Right atrium auricular region (tissue), 2 donors: Measurements from ENCODE around the gene MPV17L2. TPM values are rescaled to one million over a fixed set of nuclear protein-coding genes. Genes with fewer than 3 reads are reported as not detected.
"Not testable (repeated sequence)": the region's sequence is repeated elsewhere in the genome, so short reads cannot be mapped to it uniquely, and the experiment has no call there.

ENCODE experiments used
- DNase-seq: peaks from one replicate; pipeline ENCODE4 v3.0.0-alpha.2; 2019; ENCODE audit warnings: low spot score
- H3K27ac ChIP-seq, 2 donors: fragments of 200-600 bp; sonication (generic); 1 replicate in 1 of 2; 2 replicates in 1 of 2; pipeline ENCODE4 v1.5.1; 2016 to 2019
- H3K27me3 ChIP-seq, 2 donors: fragments of 200-600 bp; sonication (generic); one replicate each; pipeline versions ENCODE4 v1.5.1 to v1.6.0; 2017 to 2019
- H3K36me3 ChIP-seq: fragments of 200-600 bp; sonication (generic); one replicate; pipeline ENCODE4 v1.5.1; 2016
- H3K4me1 ChIP-seq, 2 donors: fragments of 200-600 bp; sonication (generic); one replicate each; pipeline versions ENCODE4 v1.5.1 to v1.6.0; 2017 to 2019
- H3K4me3 ChIP-seq, 2 donors: fragments of 200-600 bp; sonication (generic); 1 replicate in 1 of 2; 2 replicates in 1 of 2; pipeline ENCODE4 v1.5.1; 2017 to 2019; ENCODE audit warnings: mild to moderate bottlenecking in 1 of 2, moderate library complexity in 1 of 2
- H3K9me3 ChIP-seq, 2 donors: fragments of 200-600 bp; sonication (generic); one replicate each; pipeline ENCODE4 v1.5.1; 2019
- total RNA-seq, 2 donors: library from RNA; depleted of rRNA; stranded (reverse); fragments of >200 nt; gene quantifications; one replicate each; pipeline ENCODE4 v1.1.0, GENCODE V29; 2016
- TF ChIP-seq, protein P1 (sequence below), 2 donors: fragments of 200-600 bp; sonication (generic); IDR thresholded peaks; one replicate each; pipeline ENCODE4 v1.5.1; 2019; ENCODE audit warnings: antibody characterized with exemption in 2 of 2

MPV17L2 gene
- total RNA-seq, 2 donors from 2014 or later: 28.3 to 40.8 TPM

DNA sequence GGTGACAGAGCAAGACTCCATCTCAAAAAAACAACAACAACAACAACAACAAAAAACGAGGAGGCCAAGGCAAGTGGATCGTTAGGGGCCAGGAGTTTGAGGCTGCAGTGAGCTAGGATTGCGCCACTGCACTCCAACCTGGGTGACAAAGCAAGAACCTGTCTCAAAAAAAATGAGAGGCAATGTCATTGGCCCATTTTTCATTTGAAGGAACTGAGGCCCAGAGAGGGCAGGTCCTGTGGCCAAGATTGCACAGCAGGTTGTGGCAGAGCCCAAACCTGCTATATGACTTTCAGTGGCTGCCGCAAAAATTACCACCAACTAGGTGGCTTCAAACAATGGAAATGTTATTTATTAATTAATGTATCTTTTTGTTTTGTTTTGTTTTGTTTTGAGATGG, 34.6 kb upstream of the MPV17L2 start:
- H3K36me3 ChIP-seq: peaks cover 10% of the 10 kb centered on the region
- H3K4me1 ChIP-seq: peaks cover 0 to 48% of the 10 kb centered on the region in 2 donors
- no peak for DNase-seq
- H3K4me3 ChIP-seq: no peak overlapping the region
- no peak overlapping the region for H3K27ac ChIP-seq
- no peaks in the 10 kb centered on the region for H3K27me3 ChIP-seq
- no peaks in the 10 kb centered on the region for H3K9me3 ChIP-seq
- TF ChIP-seq, protein P1, sequence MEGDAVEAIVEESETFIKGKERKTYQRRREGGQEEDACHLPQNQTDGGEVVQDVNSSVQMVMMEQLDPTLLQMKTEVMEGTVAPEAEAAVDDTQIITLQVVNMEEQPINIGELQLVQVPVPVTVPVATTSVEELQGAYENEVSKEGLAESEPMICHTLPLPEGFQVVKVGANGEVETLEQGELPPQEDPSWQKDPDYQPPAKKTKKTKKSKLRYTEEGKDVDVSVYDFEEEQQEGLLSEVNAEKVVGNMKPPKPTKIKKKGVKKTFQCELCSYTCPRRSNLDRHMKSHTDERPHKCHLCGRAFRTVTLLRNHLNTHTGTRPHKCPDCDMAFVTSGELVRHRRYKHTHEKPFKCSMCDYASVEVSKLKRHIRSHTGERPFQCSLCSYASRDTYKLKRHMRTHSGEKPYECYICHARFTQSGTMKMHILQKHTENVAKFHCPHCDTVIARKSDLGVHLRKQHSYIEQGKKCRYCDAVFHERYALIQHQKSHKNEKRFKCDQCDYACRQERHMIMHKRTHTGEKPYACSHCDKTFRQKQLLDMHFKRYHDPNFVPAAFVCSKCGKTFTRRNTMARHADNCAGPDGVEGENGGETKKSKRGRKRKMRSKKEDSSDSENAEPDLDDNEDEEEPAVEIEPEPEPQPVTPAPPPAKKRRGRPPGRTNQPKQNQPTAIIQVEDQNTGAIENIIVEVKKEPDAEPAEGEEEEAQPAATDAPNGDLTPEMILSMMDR (IDR thresholded peaks at IDR 0.05): no peak

GRCh38 chr19:18159059-18159616, 33.9 kb upstream of the MPV17L2 start:
- DNase-seq: not testable (repeated sequence)

GRCh38 chr19:18159810-18160209, 33.2 kb upstream of the MPV17L2 start:
- Histone ChIP-seq H3K36me3 (peaks cover 10% of the 10 kb centered on the region), H3K27me3 (no peaks in the 10 kb centered on the region), H3K4me3 (no peak overlapping the region), H3K4me1 (peaks cover 0 to 35% of the 10 kb centered on the region in 2 donors), H3K27ac (peak overlapping the region; percentile 84 to 87), H3K9me3 (no peaks in the 10 kb centered on the region)
- TF ChIP-seq, protein P1 (IDR thresholded peaks at IDR 0.05): no peak
- no peak for DNase-seq

More at GRCh38 chr19:18159059-18159616, 33.9 kb upstream of the MPV17L2 start:
- Histone ChIP-seq H3K36me3 (peaks cover 10% of the 10 kb centered on the region), H3K4me1 (peaks cover 0 to 41% of the 10 kb centered on the region in 2 donors)
- not testable (repeated sequence) for H3K9me3 ChIP-seq, H3K4me3 ChIP-seq, H3K27ac ChIP-seq, H3K27me3 ChIP-seq

GRCh38 chr19:18160493-18160970, 32.5 kb upstream of the MPV17L2 start:
- peak overlapping the region; percentile 31 to 51 for H3K4me3 ChIP-seq
- TF ChIP-seq, protein P1 (IDR thresholded peaks at IDR 0.05): no peak
- H3K36me3 ChIP-seq: peaks cover 15% of the 10 kb centered on the region
- DNase-seq: no peak
- peaks cover 0 to 35% of the 10 kb centered on the region in 2 donors for H3K4me1 ChIP-seq
- H3K9me3 ChIP-seq: no peaks in the 10 kb centered on the region
- H3K27me3 ChIP-seq: no peaks in the 10 kb centered on the region
- peak overlapping the region; percentile 84 to 87 for H3K27ac ChIP-seq

DNA sequence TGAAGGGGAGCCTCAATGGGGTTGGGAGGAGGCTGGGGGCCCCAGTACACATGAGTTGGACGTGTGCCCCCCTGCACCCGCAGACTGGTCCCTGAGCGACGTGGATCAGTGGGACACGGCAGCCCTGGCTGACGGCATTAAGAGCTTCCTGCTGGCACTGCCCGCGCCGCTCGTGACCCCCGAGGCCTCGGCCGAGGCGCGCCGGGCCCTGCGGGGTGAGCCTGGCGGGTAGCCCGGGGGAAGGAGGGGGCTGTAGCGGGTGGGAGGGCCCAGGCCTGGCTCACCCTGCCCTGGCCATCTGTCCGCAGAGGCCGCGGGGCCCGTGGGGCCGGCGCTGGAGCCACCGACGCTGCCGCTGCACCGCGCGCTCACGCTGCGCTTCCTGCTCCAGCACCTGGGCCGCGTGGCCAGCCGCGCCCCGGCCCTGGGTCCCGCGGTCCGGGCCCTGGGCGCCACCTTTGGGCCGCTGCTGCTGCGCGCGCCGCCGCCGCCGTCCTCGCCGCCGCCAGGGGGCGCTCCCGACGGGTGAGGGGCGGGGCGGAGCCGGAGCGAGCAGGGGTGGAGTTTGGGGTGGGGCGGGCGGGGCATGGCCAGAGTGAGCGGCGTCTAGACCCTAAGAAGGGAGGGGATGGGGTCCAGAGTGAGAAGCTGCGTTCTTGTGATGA, 31.9 kb upstream of the MPV17L2 start:
- TF ChIP-seq, protein P1 (IDR thresholded peaks at IDR 0.05): peak; percentile 69 to 85
- peak overlapping the region; percentile 84 to 87 for H3K27ac ChIP-seq
- H3K4me1 ChIP-seq: peaks cover 0 to 35% of the 10 kb centered on the region in 2 donors
- no peak for DNase-seq
- H3K27me3 ChIP-seq: no peaks in the 10 kb centered on the region
- no peaks in the 10 kb centered on the region for H3K9me3 ChIP-seq
- H3K4me3 ChIP-seq: peak overlapping the region; percentile 31 to 51
- peaks cover 21% of the 10 kb centered on the region for H3K36me3 ChIP-seq

- Histone ChIP-seq H3K27me3 (no peaks in the 10 kb centered on the region), H3K9me3 (no peaks in the 10 kb centered on the region), H3K4me3 (peak overlapping the region in 1 of 2 donors; percentile 51), H3K4me1 (peaks cover 0 to 30% of the 10 kb centered on the region in 2 donors), H3K27ac (peak overlapping the region; percentile 23 to 39), H3K36me3 (peaks cover 26% of the 10 kb centered on the region)
- TF ChIP-seq, protein P1 (IDR thresholded peaks at IDR 0.05): no peak
- no peak for DNase-seq
Observed at GRCh38 chr19:18161636-18162002, 31.4 kb upstream of the MPV17L2 start.
